ENCODE measurements around the gene PCDHB15. TPM values are rescaled to one million over a fixed set of nuclear protein-coding genes. Genes with fewer than 3 reads are reported as not detected.

Gene PCDHB15
- total RNA-seq, 3 donors from 2014 or later = 0.69 to 4.3 (median 1.2) TPM

Other genes with a start within 250 kb of the PCDHB15 start
- gene PCDHB1, start 194.0 kb upstream of the PCDHB15 start, total RNA-seq = under 1 TPM in 1 of 3 donors, not detected in 2; 0.25 TPM
- 1 to 10 TPM in 2 of 3 donors, under 1 TPM in 1; 0.82 to 5.5 (median 1.1) TPM for gene PCDHB2, start 150.8 kb upstream of the PCDHB15 start, total RNA-seq
- 1 to 10 TPM in 1 of 3 donors, under 1 TPM in 2; 0.58 to 1.9 (median 0.90) TPM for gene PCDHB3, start 144.9 kb upstream of the PCDHB15 start, total RNA-seq
- gene PCDHB4, start 123.6 kb upstream of the PCDHB15 start, total RNA-seq = 1 to 10 TPM in 1 of 3 donors, under 1 TPM in 2; 0.35 to 3.4 (median 0.80) TPM
- gene PCDHB5, start 110.2 kb upstream of the PCDHB15 start, total RNA-seq = 1 to 10 TPM in 1 of 3 donors, under 1 TPM in 2; 0.41 to 3.0 (median 0.60) TPM
- under 1 TPM; 0.24 to 0.60 (median 0.29) TPM for gene PCDHB6, start 95.3 kb upstream of the PCDHB15 start, total RNA-seq
- gene PCDHB7, start 72.8 kb upstream of the PCDHB15 start, total RNA-seq = 1 to 10 TPM in 1 of 3 donors, under 1 TPM in 1, not detected in 1; 0.55 to 2.5 TPM
- gene PCDHB8, start 67.6 kb upstream of the PCDHB15 start, total RNA-seq = 1 to 10 TPM in 1 of 3 donors, under 1 TPM in 2; 0.12 to 2.1 (median 0.72) TPM
- 1 to 10 TPM in 1 of 3 donors, under 1 TPM in 2; 0.49 to 3.4 (median 0.89) TPM for gene PCDHB16, start 63.0 kb upstream of the PCDHB15 start, total RNA-seq
- 1 to 10 TPM in 1 of 3 donors, under 1 TPM in 2; 0.26 to 2.4 (median 0.70) TPM for gene PCDHB9, start 58.2 kb upstream of the PCDHB15 start, total RNA-seq
- 1 to 10 TPM in 1 of 3 donors, under 1 TPM in 2; 0.35 to 4.9 (median 0.60) TPM for gene PCDHB10, start 53.0 kb upstream of the PCDHB15 start, total RNA-seq
- 1 to 10 TPM in 2 of 3 donors, under 1 TPM in 1; 0.55 to 5.8 (median 1.3) TPM for gene PCDHB11, start 45.8 kb upstream of the PCDHB15 start, total RNA-seq
- gene PCDHB12, start 36.7 kb upstream of the PCDHB15 start, total RNA-seq = 1 to 10 TPM in 1 of 3 donors, under 1 TPM in 2; 0.52 to 3.9 (median 0.67) TPM
- 1 to 10 TPM; 1.2 to 4.3 (median 1.9) TPM for gene PCDHB13, start 31.5 kb upstream of the PCDHB15 start, total RNA-seq
- gene PCDHB14, start 22.1 kb upstream of the PCDHB15 start, total RNA-seq = 1 to 10 TPM in 2 of 3 donors, under 1 TPM in 1; 0.98 to 6.1 (median 2.0) TPM
- gene SLC25A2, start 58.7 kb downstream of the PCDHB15 start, total RNA-seq = 1 to 10 TPM; 1.2 to 1.7 (median 1.5) TPM
- 10 to 100 TPM; 52.6 to 70.4 (median 56.9) TPM for gene TAF7, start 75.4 kb downstream of the PCDHB15 start, total RNA-seq
- 1 to 10 TPM in 1 of 3 donors, under 1 TPM in 2; 0.35 to 1.6 (median 0.43) TPM for gene PCDHGA1, start 85.1 kb downstream of the PCDHB15 start, total RNA-seq
- 1 to 10 TPM in 1 of 3 donors, under 1 TPM in 2; 0.41 to 3.8 (median 0.51) TPM for gene PCDHGA2, start 93.4 kb downstream of the PCDHB15 start, total RNA-seq
- gene PCDHGA3, start 98.4 kb downstream of the PCDHB15 start, total RNA-seq = 1 to 10 TPM in 1 of 3 donors, under 1 TPM in 2; 0.24 to 2.2 (median 0.43) TPM
- 1 to 10 TPM; 1.0 to 4.1 (median 1.2) TPM for gene PCDHGB1, start 104.7 kb downstream of the PCDHB15 start, total RNA-seq
- gene PCDHGA4, start 109.6 kb downstream of the PCDHB15 start, total RNA-seq = 1 to 10 TPM in 2 of 3 donors, under 1 TPM in 1; 0.90 to 4.6 (median 1.2) TPM
- gene PCDHGB2, start 114.6 kb downstream of the PCDHB15 start, total RNA-seq = 1 to 10 TPM; 1.5 to 5.7 (median 2.8) TPM
- 1 to 10 TPM; 1.2 to 4.2 (median 1.2) TPM for gene PCDHGA5, start 118.8 kb downstream of the PCDHB15 start, total RNA-seq
- gene PCDHGB3, start 124.8 kb downstream of the PCDHB15 start, total RNA-seq = 1 to 10 TPM; 2.0 to 6.3 (median 2.0) TPM
- gene PCDHGA6, start 128.5 kb downstream of the PCDHB15 start, total RNA-seq = 1 to 10 TPM; 1.6 to 6.7 (median 1.9) TPM
- gene PCDHGA7, start 137.3 kb downstream of the PCDHB15 start, total RNA-seq = 1 to 10 TPM; 1.0 to 5.6 (median 1.7) TPM
- gene PCDHGB4, start 142.3 kb downstream of the PCDHB15 start, total RNA-seq = 1 to 10 TPM in 2 of 3 donors, under 1 TPM in 1; 0.65 to 5.3 (median 1.2) TPM
- 1 to 10 TPM in 1 of 3 donors, under 1 TPM in 2; 0.78 to 3.8 (median 0.87) TPM for gene PCDHGA8, start 147.2 kb downstream of the PCDHB15 start, total RNA-seq
- gene PCDHGB5, start 152.6 kb downstream of the PCDHB15 start, total RNA-seq = 1 to 10 TPM; 3.1 to 9.8 (median 5.6) TPM
- 1 to 10 TPM; 2.6 to 6.7 (median 3.2) TPM for gene PCDHGA9, start 157.4 kb downstream of the PCDHB15 start, total RNA-seq
- gene PCDHGB6, start 162.6 kb downstream of the PCDHB15 start, total RNA-seq = 1 to 10 TPM; 2.3 to 8.5 (median 2.8) TPM
- 1 to 10 TPM; 3.5 to 6.1 (median 4.7) TPM for gene PCDHGA10, start 167.6 kb downstream of the PCDHB15 start, total RNA-seq
- 10 to 100 TPM in 1 of 3 donors, 1 to 10 TPM in 2; 4.2 to 17.9 (median 4.5) TPM for gene PCDHGB7, start 172.3 kb downstream of the PCDHB15 start, total RNA-seq
- 1 to 10 TPM; 1.8 to 5.6 (median 2.6) TPM for gene PCDHGA11, start 175.7 kb downstream of the PCDHB15 start, total RNA-seq
- 1 to 10 TPM; 2.6 to 5.5 (median 3.0) TPM for gene PCDHGA12, start 185.1 kb downstream of the PCDHB15 start, total RNA-seq
- gene PCDHGC3, start 230.6 kb downstream of the PCDHB15 start, total RNA-seq = 10 to 100 TPM; 12.1 to 50.5 (median 24.5) TPM
- gene PCDHGC4, start 239.6 kb downstream of the PCDHB15 start, total RNA-seq = 1 to 10 TPM in 2 of 3 donors, under 1 TPM in 1; 0.75 to 2.6 (median 1.6) TPM
- 1 to 10 TPM in 1 of 3 donors, under 1 TPM in 2; 0.61 to 2.6 (median 0.89) TPM for gene PCDHGC5, start 243.7 kb downstream of the PCDHB15 start, total RNA-seq

Data from mucosa of descending colon (tissue), 3 donors.